Measurements from ENCODE around the gene DIDO1.

GRCh38 chr20:62829231-62830230 lies 96.8 kb downstream of the DIDO1 start:
- TF ChIP-seq CTCF (IDR thresholded peaks at IDR 0.05) (no peak), ZFX (IDR thresholded peaks at IDR 0.05; ENCODE audit: borderline replicate concordance) (no peak)
